ENCODE data around the gene DRD1.

DNA sequence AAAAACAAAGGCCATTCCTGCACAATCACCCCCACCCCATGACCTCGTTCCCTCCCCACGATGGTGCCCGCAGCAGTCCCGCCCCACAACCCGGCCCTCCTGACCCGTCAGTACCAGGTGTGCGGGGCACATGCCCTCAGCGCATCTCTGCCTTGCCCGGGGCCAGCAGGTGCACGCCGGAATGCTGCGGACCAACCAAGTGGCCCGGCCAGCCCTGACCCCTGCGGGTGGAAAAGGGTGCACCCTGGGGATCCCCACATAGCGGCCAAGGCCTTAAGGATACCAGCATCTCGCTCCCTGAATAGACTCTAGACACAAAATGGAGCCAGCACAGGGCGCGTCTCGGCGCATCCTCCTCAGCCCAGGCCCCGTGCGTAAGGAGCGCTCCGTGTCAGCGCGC is 40.3 kb upstream of the DRD1 start:
- TF ChIP-seq, protein P1, sequence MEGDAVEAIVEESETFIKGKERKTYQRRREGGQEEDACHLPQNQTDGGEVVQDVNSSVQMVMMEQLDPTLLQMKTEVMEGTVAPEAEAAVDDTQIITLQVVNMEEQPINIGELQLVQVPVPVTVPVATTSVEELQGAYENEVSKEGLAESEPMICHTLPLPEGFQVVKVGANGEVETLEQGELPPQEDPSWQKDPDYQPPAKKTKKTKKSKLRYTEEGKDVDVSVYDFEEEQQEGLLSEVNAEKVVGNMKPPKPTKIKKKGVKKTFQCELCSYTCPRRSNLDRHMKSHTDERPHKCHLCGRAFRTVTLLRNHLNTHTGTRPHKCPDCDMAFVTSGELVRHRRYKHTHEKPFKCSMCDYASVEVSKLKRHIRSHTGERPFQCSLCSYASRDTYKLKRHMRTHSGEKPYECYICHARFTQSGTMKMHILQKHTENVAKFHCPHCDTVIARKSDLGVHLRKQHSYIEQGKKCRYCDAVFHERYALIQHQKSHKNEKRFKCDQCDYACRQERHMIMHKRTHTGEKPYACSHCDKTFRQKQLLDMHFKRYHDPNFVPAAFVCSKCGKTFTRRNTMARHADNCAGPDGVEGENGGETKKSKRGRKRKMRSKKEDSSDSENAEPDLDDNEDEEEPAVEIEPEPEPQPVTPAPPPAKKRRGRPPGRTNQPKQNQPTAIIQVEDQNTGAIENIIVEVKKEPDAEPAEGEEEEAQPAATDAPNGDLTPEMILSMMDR (IDR thresholded peaks at IDR 0.05) = no peak
- TF ChIP-seq POLR2A (IDR thresholded peaks at IDR 0.05) = no peak
- no peak for TF ChIP-seq POLR2AphosphoS5 (IDR thresholded peaks at IDR 0.05)

Data from gastroesophageal sphincter (tissue), 3 donors.